ENCODE data around the gene C9orf43. TPM values are rescaled to one million over a fixed set of nuclear protein-coding genes. Genes with fewer than 3 reads are reported as not detected.

C9orf43 gene
- total RNA-seq, 1 experiment from 2014 or later = 0.28 TPM

- no peak for TF ChIP-seq CTCF (IDR thresholded peaks at IDR 0.05)
- TF ChIP-seq ZNF423 (CRISPR knock-in tag; IDR thresholded peaks at IDR 0.05) = no peak
- TF ChIP-seq, protein P1, sequence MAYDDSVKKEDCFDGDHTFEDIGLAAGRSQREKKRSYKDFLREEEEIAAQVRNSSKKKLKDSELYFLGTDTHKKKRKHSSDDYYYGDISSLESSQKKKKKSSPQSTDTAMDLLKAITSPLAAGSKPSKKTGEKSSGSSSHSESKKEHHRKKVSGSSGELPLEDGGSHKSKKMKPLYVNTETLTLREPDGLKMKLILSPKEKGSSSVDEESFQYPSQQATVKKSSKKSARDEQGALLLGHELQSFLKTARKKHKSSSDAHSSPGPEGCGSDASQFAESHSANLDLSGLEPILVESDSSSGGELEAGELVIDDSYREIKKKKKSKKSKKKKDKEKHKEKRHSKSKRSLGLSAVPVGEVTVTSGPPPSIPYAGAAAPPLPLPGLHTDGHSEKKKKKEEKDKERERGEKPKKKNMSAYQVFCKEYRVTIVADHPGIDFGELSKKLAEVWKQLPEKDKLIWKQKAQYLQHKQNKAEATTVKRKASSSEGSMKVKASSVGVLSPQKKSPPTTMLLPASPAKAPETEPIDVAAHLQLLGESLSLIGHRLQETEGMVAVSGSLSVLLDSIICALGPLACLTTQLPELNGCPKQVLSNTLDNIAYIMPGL (CRISPR knock-in tag; IDR thresholded peaks at IDR 0.05) = 0 out of 2 replicates have a peak, but pooled peaks have one; percentile 40
- peak; percentile 78; the same call in 1 of the 2 replicates for TF ChIP-seq ETV6 (CRISPR knock-in tag; IDR thresholded peaks at IDR 0.05)
- TF ChIP-seq FOXJ3 (CRISPR knock-in tag; IDR thresholded peaks at IDR 0.05; ENCODE audit: borderline replicate concordance) = no peak; the same call in 1 of the 2 replicates
- TF ChIP-seq HMGA2 (CRISPR knock-in tag; IDR thresholded peaks at IDR 0.05) = no peak
- 0 out of 2 replicates have a peak, but pooled peaks have one; percentile 13 for TF ChIP-seq ZBTB43 (CRISPR knock-in tag; IDR thresholded peaks at IDR 0.05)
- TF ChIP-seq JUN (CRISPR knock-in tag; IDR thresholded peaks at IDR 0.05) = 0 out of 2 replicates have a peak, but pooled peaks have one; percentile 38
- no peak for TF ChIP-seq EMX1 (CRISPR knock-in tag; IDR thresholded peaks at IDR 0.05)
- no peak for TF ChIP-seq MXD4 (CRISPR knock-in tag; IDR thresholded peaks at IDR 0.05; ENCODE audit: borderline replicate concordance)
- TF ChIP-seq SOX15 (CRISPR knock-in tag; IDR thresholded peaks at IDR 0.05) = no peak
- TF ChIP-seq NR2C2 (CRISPR knock-in tag; IDR thresholded peaks at IDR 0.05) = no peak; the same call in 1 of the 2 replicates
- peak; percentile 24 for TF ChIP-seq ARID4B (CRISPR knock-in tag; IDR thresholded peaks at IDR 0.05; ENCODE audit: borderline replicate concordance)
- TF ChIP-seq ZNF138 (CRISPR knock-in tag; conservative IDR thresholded peaks at IDR 0.05) = no peak
- TF ChIP-seq, protein P2, sequence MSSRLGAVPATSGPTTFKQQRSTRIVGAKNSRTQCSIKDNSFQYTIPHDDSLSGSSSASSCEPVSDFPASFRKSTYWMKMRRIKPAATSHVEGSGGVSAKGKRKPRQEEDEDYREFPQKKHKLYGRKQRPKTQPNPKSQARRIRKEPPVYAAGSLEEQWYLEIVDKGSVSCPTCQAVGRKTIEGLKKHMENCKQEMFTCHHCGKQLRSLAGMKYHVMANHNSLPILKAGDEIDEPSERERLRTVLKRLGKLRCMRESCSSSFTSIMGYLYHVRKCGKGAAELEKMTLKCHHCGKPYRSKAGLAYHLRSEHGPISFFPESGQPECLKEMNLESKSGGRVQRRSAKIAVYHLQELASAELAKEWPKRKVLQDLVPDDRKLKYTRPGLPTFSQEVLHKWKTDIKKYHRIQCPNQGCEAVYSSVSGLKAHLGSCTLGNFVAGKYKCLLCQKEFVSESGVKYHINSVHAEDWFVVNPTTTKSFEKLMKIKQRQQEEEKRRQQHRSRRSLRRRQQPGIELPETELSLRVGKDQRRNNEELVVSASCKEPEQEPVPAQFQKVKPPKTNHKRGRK (CRISPR knock-in tag; IDR thresholded peaks at IDR 0.05; ENCODE audit: borderline replicate concordance) = no peak
- TF ChIP-seq RELA (CRISPR knock-in tag; IDR thresholded peaks at IDR 0.05; ENCODE audit: borderline replicate concordance) = no peak
- TF ChIP-seq ELF4 (CRISPR knock-in tag; IDR thresholded peaks at IDR 0.05; ENCODE audit: low read depth) = no peak
- peak; percentile 84 for TF ChIP-seq ZNF232 (CRISPR knock-in tag; IDR thresholded peaks at IDR 0.05)
- TF ChIP-seq MYBL2 (CRISPR knock-in tag; IDR thresholded peaks at IDR 0.05) = peak; percentile 96; the same call in 1 of the 2 replicates
- peak; percentile 78 for TF ChIP-seq GABPB1 (CRISPR knock-in tag; IDR thresholded peaks at IDR 0.05)
- TF ChIP-seq MAX (CRISPR knock-in tag; IDR thresholded peaks at IDR 0.05) = peak; percentile 95
- TF ChIP-seq ERG (CRISPR knock-in tag; IDR thresholded peaks at IDR 0.05) = no peak
- TF ChIP-seq CBFB (CRISPR knock-in tag; IDR thresholded peaks at IDR 0.05; ENCODE audit: low read depth) = no peak
- no peak for TF ChIP-seq KAT7 (CRISPR knock-in tag; IDR thresholded peaks at IDR 0.05; ENCODE audit: borderline replicate concordance)
- TF ChIP-seq, protein P3, sequence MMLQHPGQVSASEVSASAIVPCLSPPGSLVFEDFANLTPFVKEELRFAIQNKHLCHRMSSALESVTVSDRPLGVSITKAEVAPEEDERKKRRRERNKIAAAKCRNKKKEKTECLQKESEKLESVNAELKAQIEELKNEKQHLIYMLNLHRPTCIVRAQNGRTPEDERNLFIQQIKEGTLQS (CRISPR knock-in tag; conservative IDR thresholded peaks at IDR 0.05) = no peak
- no peak; the same call in none of the 2 replicates for TF ChIP-seq NFE2L1 (CRISPR knock-in tag; IDR thresholded peaks at IDR 0.05)
- no peak for TF ChIP-seq ZNF121 (CRISPR knock-in tag; IDR thresholded peaks at IDR 0.05)
Observed at GRCh38 chr9:113410207-113410864, at the start of gene C9orf43, which contains the start of gene POLE3 (continued).
